Measurements from ENCODE around the gene KLK2.

The KLK2 gene

GRCh38 chr19:50833117-50833801 is 40.0 kb upstream of the KLK2 start, which contains the start of gene KLK15:
Gene KLK15, minus strand, starts transcription at chr19:50833574. Its CDS starts 2,082 bp downstream, at chr19:50831492.
- TF ChIP-seq SNAI2 (CRISPR knock-in tag; IDR thresholded peaks at IDR 0.05) = no peak
- no peak for ATAC-seq

GRCh38 chr19:50833802-50834167 is 39.5 kb upstream of the KLK2 start:
- no peak for ATAC-seq
- TF ChIP-seq CSRNP3 (CRISPR knock-in tag; IDR thresholded peaks at IDR 0.05) (no peak), SNAI2 (CRISPR knock-in tag; IDR thresholded peaks at IDR 0.05) (no peak), TCF4 (CRISPR knock-in tag; IDR thresholded peaks at IDR 0.05; ENCODE audit: borderline replicate concordance) (no peak), GLIS3 (CRISPR knock-in tag; IDR thresholded peaks at IDR 0.05) (no peak), PATZ1 (CRISPR knock-in tag; IDR thresholded peaks at IDR 0.05; ENCODE audit: borderline replicate concordance) (no peak), ARNTL (CRISPR knock-in tag; IDR thresholded peaks at IDR 0.05; ENCODE audit: borderline replicate concordance, low read depth) (no peak), ZC3H10 (CRISPR knock-in tag; IDR thresholded peaks at IDR 0.05) (no peak), ZNF70 (CRISPR knock-in tag; IDR thresholded peaks at IDR 0.05) (no peak), ZNF8 (CRISPR knock-in tag; IDR thresholded peaks at IDR 0.05) (no peak), CREB5 (CRISPR knock-in tag; IDR thresholded peaks at IDR 0.05; ENCODE audit: low read depth) (no peak), CSDC2 (CRISPR knock-in tag; IDR thresholded peaks at IDR 0.05) (no peak), ISL1 (CRISPR knock-in tag; IDR thresholded peaks at IDR 0.05) (no peak), TSHZ2 (CRISPR knock-in tag; IDR thresholded peaks at IDR 0.05) (no peak), BACH2 (CRISPR knock-in tag; IDR thresholded peaks at IDR 0.05; ENCODE audit: borderline replicate concordance) (no peak), PPARA (CRISPR knock-in tag; IDR thresholded peaks at IDR 0.05; ENCODE audit: borderline replicate concordance) (no peak), ZFP30 (CRISPR knock-in tag; IDR thresholded peaks at IDR 0.05) (no peak), ZNF565 (CRISPR knock-in tag; conservative IDR thresholded peaks at IDR 0.05; ENCODE audit: low read depth) (no peak), ZFP3 (CRISPR knock-in tag; IDR thresholded peaks at IDR 0.05) (no peak), RARB (CRISPR knock-in tag; IDR thresholded peaks at IDR 0.05) (no peak)

GRCh38 chr19:50835103-50835784 is 38.0 kb upstream of the KLK2 start:
- TF ChIP-seq TOX (CRISPR knock-in tag; IDR thresholded peaks at IDR 0.05; ENCODE audit: borderline replicate concordance) (no peak), ZNF8 (CRISPR knock-in tag; IDR thresholded peaks at IDR 0.05) (no peak), TCF4 (CRISPR knock-in tag; IDR thresholded peaks at IDR 0.05; ENCODE audit: borderline replicate concordance) (no peak), ZFP3 (CRISPR knock-in tag; IDR thresholded peaks at IDR 0.05) (no peak)
- ATAC-seq = peak; percentile 8; the same call in 2 of the 3 replicates

Data from SK-N-SH treated with all-trans-retinoic acid at 6 μM for 48 hours (cell line).